GM12891 (cell line): Measurements from ENCODE around the gene OMA1.
A peak's percentile ranks its signal among the peaks of the same experiment; 100 is the strongest.
"Not testable (repeated sequence)": the region's sequence is repeated elsewhere in the genome, so short reads cannot be mapped to it uniquely, and the experiment has no call there.

Source experiments
- DNase-seq: peaks from one replicate; pipeline ENCODE4 v3.0.0; 2011; ENCODE audit warnings: low spot score; ENCODE audit not compliant: insufficient read length
- FAIRE-seq: peaks from 2 replicates; lab custom pipeline; 2011; peaks lifted over from hg19 to GRCh38; lab: Jason Lieb, UNC
- PAX5 ChIP-seq: IDR thresholded peaks from 2 replicates; pipeline ENCODE4 v1.6.1; 2011; ENCODE audit warnings: low read length, moderate library complexity, mild to moderate bottlenecking; ENCODE audit not compliant: insufficient read depth, severe bottlenecking
- POLR2A ChIP-seq: IDR thresholded peaks from 2 replicates; pipeline ENCODE4 v1.6.1; 2011; ENCODE audit warnings: low read depth, low read length, control low read depth
- POLR2AphosphoS5 ChIP-seq: IDR thresholded peaks from 2 replicates; pipeline ENCODE4 v1.6.1; 2011; ENCODE audit warnings: low read depth, low read length, control low read depth
- POU2F2 ChIP-seq: IDR thresholded peaks from 2 replicates; pipeline ENCODE4 v1.6.1; 2011; ENCODE audit warnings: low read depth, mild to moderate bottlenecking, control low read depth, low read length, moderate library complexity
- SPI1 ChIP-seq: IDR thresholded peaks from 2 replicates; pipeline ENCODE4 v1.6.1; 2011; ENCODE audit warnings: low read depth, low read length, control low read depth
- TAF1 ChIP-seq: IDR thresholded peaks from 2 replicates; pipeline ENCODE4 v1.6.1; 2011; ENCODE audit warnings: low read depth, low read length, control low read depth

The OMA1 gene

GRCh38 chr1:58584082-58584895, 37.8 kb upstream of the OMA1 start:
- no peak for DNase-seq
- FAIRE-seq: peak; percentile 74
- TF ChIP-seq PAX5: no peak
- TF ChIP-seq TAF1: 0 out of 2 replicates have a peak, but pooled peaks have one; percentile 36
- no peak for TF ChIP-seq SPI1
- TF ChIP-seq POU2F2: no peak

GRCh38 chr1:58583496-58583895, 37.0 kb upstream of the OMA1 start:
- DNase-seq (no peak), FAIRE-seq (no peak)
- TF ChIP-seq POLR2AphosphoS5: no peak
- peak; percentile 56 for TF ChIP-seq SPI1

GRCh38 chr1:58582143-58582542, 35.6 kb upstream of the OMA1 start:
- FAIRE-seq, DNase-seq: not testable (repeated sequence)

GRCh38 chr1:58581641-58582040, 35.1 kb upstream of the OMA1 start:
- TF ChIP-seq SPI1 (no peak), POLR2AphosphoS5 (no peak), TAF1 (no peak), POLR2A (no peak), PAX5 (no peak), POU2F2 (no peak)
- DNase-seq (no peak), FAIRE-seq (no peak)

GRCh38 chr1:58580186-58580585, 33.7 kb upstream of the OMA1 start:
- FAIRE-seq (no peak), DNase-seq (no peak)
- TF ChIP-seq PAX5 (no peak), TAF1 (no peak), POLR2A (no peak), POLR2AphosphoS5 (no peak), POU2F2 (no peak), SPI1 (no peak)

- DNase-seq (no peak), FAIRE-seq (peak; percentile 9)
- TF ChIP-seq SPI1 (no peak), POLR2A (no peak), PAX5 (no peak), TAF1 (no peak), POU2F2 (no peak), POLR2AphosphoS5 (no peak)
Observed at GRCh38 chr1:58577654-58578030, 31.1 kb upstream of the OMA1 start.

- no peak for TF ChIP-seq POU2F2
- TF ChIP-seq POLR2A: no peak
- TF ChIP-seq TAF1: no peak
- TF ChIP-seq POLR2AphosphoS5: no peak
- TF ChIP-seq PAX5: no peak
- FAIRE-seq (peak; percentile 45), DNase-seq (no peak)
Observed at GRCh38 chr1:58576727-58577653, 30.5 kb upstream of the OMA1 start, which contains the start of gene TACSTD2. TACSTD2 (minus strand) TSS chr1:58577252; CDS start chr1:58577156, 96 bp downstream.

- DNase-seq (no peak), FAIRE-seq (no peak)
- no peak for TF ChIP-seq SPI1
- no peak for TF ChIP-seq POLR2A
- no peak for TF ChIP-seq TAF1
- no peak for TF ChIP-seq PAX5
- no peak for TF ChIP-seq POLR2AphosphoS5
- TF ChIP-seq POU2F2: no peak
Observed at GRCh38 chr1:58576325-58576726, 29.8 kb upstream of the OMA1 start.

GRCh38 chr1:58575551-58576324, 29.2 kb upstream of the OMA1 start:
- no peak for TF ChIP-seq POLR2A
- TF ChIP-seq POLR2AphosphoS5: no peak
- TF ChIP-seq POU2F2: no peak
- TF ChIP-seq SPI1: no peak
- TF ChIP-seq PAX5: no peak
- TF ChIP-seq TAF1: no peak
- FAIRE-seq: peak; percentile 23
- DNase-seq: no peak

- FAIRE-seq: no peak
Observed at GRCh38 chr1:58574816-58575215, 28.3 kb upstream of the OMA1 start.

More at GRCh38 chr1:58574816-58575215, 28.3 kb upstream of the OMA1 start:
- no peak for DNase-seq
- TF ChIP-seq PAX5 (no peak), TAF1 (no peak), POLR2AphosphoS5 (no peak), SPI1 (no peak), POU2F2 (no peak), POLR2A (no peak)
